GM10266 (cell line): ENCODE data around the gene TXNDC2.
"Not testable (repeated sequence)": the region's sequence is repeated elsewhere in the genome, so short reads cannot be mapped to it uniquely, and the experiment has no call there.

Experiments used
- DNase-seq: peaks from one replicate; pipeline ENCODE4 v3.0.0; 2012; ENCODE audit errors: extremely low spot score
- TF ChIP-seq, protein P1 (sequence below): IDR thresholded peaks from 2 replicates; pipeline ENCODE4 v1.5.1; 2012; ENCODE audit warnings: mild to moderate bottlenecking, low read depth; ENCODE audit not compliant: control insufficient read depth, insufficient read depth; ENCODE audit errors: missing control alignments

The TXNDC2 gene

DNA sequence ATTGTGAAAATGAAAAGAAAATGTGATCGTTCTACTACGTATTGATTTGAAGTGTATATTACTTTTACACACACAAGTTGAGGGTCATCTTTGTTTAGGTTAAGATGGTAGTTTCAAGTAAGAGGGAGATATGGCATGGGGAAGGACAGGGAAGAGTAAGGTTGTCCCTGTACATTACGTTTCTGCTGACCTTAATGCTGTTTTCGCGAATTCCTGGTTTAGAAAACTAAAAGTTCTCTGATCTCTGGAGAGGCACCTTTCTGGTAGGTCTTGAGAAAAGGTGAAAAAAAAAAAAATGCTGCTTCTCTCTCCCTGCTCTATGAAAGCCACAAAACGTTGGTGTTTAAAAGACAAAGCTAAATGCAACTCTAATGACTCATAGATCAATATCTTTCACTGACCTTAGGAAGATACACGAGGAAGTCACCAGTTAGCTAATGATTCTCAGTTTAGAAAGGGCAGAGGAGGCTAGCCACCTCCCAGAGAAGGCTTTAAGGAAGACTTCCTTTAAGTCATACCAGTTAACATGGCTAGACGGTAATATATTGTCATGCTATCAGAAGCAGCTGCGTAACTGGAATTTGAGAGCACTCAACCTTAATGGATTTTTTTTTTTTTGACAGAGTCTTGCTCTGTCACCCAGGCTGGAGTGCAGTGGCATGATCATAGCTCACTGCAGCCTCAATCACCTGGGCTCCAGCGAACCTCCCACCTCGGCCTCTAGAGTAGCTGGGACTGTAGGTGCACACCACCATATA is 13.2 kb downstream of the TXNDC2 start:
- TF ChIP-seq, protein P1, sequence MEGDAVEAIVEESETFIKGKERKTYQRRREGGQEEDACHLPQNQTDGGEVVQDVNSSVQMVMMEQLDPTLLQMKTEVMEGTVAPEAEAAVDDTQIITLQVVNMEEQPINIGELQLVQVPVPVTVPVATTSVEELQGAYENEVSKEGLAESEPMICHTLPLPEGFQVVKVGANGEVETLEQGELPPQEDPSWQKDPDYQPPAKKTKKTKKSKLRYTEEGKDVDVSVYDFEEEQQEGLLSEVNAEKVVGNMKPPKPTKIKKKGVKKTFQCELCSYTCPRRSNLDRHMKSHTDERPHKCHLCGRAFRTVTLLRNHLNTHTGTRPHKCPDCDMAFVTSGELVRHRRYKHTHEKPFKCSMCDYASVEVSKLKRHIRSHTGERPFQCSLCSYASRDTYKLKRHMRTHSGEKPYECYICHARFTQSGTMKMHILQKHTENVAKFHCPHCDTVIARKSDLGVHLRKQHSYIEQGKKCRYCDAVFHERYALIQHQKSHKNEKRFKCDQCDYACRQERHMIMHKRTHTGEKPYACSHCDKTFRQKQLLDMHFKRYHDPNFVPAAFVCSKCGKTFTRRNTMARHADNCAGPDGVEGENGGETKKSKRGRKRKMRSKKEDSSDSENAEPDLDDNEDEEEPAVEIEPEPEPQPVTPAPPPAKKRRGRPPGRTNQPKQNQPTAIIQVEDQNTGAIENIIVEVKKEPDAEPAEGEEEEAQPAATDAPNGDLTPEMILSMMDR, result no peak
- no peak for DNase-seq

DNA sequence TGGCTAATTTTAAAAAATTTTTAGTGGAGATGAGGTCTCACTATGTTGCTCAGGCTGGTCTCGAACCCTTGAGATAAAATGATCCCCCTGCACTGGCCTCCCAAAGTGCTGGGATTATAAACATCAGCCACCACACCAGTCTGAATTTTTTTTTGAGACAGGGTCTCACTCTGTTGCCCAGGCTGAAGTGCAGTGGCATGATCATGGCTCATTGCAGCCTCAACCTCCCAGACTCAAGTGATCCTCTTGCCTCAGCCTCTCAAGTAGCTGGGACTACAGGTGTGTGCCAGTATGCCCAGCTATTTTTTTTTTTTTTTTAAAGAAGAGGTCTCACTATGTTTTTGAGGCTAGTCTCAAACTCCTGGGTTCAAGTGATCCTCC is 13.8 kb downstream of the TXNDC2 start:
- DNase-seq, result not testable (repeated sequence)

DNA sequence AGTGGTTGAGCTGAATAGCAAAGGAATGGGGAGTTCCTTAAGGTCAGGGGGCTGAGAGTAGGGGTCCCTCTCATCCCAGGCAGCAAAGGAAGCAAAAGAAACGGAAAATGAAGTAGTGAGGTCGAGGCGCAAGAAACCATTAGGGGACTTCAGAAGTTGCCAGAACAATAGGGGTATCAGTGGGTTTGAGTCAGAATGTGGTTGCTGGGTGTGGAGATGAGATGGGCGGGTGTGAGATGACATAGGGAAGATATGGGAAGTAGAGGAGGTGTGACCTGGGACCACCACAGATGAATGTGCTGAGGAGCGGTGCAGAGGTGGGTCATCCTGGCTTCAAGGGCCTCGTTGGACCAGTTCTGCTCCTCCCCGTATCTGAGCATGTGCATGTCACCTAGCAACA is 14.9 kb downstream of the TXNDC2 start:
- no peak for DNase-seq
- TF ChIP-seq, protein P1, result no peak

DNA sequence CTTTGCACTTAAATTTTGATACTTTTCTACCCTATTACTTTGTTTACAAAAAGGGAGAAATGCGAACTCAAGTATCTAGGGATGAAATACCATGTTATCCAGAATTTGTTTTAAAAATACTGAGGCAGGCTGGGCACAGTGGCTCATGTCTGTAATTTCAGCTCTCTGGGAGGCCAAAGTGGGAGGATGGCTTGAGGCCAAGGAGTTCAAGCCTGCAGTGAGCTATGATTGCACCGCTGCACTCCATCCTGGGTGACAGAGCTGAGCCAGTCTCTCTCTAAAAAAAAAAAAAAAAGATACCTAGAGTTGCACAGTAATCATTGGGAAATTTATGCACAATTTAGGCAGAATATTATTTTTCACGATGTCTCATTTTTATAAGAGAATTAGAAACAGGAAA is 15.6 kb downstream of the TXNDC2 start:
- DNase-seq, result no peak
- TF ChIP-seq, protein P1, result no peak

DNA sequence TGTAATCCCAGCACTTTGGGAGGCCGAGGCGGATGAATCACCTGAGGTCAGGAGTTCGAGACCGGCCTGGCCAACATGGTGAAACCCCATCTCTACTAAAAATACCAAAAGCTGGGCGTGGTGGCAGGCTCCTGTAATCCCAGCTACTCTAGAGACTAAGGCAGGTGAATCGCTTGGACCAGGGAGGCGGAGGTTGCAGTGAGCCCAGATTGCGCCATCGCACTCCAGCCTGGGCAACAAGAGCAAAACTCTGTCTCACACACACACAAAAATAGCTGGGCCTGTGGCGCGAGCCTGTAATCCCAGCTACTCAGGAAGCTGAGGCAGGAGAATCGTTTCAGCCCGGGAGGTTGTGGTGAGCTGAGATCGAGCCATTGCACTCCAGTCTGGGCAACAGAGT is 16.5 kb downstream of the TXNDC2 start:
- not testable (repeated sequence) for DNase-seq

DNA sequence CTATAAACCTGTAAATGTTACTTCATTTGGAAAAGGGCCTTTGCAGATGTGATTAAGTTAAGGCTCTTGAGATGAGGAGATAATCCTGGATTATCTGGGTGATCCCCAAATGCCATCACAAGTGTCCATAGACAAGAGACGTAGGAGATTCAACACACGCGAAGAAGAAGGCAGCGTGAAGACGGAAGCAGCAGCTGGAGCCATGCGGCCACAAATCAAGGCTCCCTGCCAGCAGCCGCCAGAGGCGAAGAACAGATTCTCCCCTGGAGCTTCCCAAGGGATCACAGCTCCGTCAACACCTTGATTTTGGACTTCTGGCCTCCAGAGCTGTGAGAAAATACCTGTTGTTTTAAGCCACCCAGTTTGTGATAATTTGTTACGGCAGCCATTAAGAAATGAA is 17.1 kb downstream of the TXNDC2 start:
- TF ChIP-seq, protein P1, result no peak
- DNase-seq, result no peak

DNA sequence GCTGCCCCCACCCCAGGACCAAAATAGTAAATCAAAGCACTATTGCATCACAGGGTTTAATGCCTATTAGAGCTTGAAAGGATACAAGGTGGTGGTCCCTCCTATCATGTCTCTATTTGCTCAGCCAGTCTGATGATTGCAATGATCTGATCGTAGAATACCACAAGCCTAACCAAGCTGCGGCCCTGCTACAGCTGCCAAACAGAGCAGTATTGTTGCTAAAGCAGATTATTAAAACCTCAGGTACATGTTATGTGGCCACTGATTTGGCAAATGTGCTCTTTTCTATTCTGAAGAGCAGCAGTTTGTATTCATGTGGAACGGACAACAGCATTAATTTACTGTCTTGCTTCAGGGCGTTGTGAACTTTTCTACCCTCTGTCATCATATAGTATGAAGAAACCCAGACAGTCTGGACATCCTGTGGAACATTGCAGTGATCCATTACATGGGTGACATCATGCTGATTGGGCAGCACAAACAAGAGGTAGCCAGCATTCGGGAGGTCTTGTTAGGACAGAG is 19.7 kb downstream of the TXNDC2 start:
- TF ChIP-seq, protein P1, result no peak
- DNase-seq, result no peak

DNA sequence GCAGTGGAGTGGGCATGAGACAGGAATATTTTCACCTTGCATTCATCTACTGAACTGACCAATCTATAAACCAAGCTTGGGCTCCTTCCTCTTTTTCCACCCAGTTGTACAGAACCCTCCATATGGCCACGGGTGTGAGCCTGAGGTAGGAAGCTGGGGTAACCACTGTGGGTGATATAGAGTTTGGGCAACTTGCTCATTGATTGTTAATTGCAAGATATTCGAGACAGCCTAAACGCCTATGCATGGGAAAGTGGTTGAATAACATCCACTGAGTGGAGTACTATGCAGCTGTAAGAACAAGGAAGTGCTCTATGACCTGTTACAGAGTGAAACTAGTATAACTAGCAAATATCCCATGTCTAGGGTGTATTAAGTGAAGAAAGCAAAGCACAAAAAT is 20.7 kb downstream of the TXNDC2 start:
- TF ChIP-seq, protein P1, result no peak
- no peak for DNase-seq
